ENCODE results near the gene ADGRL3.

Gene ADGRL3

DNA sequence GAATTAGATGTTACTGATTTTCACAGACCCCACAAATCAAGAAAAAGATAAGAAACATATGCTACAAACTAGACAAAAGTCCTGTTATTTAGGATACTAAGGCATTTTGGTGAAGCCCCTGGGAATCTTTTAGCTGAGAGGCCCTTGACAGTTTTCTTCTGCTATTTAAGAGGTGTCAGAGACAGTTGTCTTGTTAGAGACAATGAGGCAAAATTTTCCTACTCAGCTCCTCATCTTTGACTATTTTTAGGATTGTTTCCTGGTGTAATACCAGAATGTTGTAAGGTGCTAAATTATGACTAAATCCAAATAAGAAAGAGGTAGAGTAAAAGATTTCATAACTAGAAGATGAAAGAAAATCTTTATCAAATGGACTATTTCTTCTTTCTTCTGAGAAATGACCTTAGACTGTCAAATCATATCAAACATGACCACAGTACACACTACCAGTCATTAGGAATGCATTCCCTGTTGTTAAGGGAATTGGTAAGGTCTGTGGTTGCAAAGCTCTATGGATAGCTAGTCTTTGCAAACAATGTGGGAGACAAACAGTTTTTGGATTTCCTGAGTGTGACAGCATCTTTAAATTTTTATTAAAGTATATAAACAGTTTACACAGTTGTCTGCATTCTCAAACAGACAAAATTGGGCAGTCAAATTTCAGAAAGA is 926.1 kb downstream of the ADGRL3 start:
- ATAC-seq: peak; percentile 74
- no peak for TF ChIP-seq BACH2 (CRISPR knock-in tag; IDR thresholded peaks at IDR 0.05; ENCODE audit: borderline replicate concordance)
- TF ChIP-seq GLIS3 (CRISPR knock-in tag; IDR thresholded peaks at IDR 0.05): no peak
- no peak for TF ChIP-seq TOX (CRISPR knock-in tag; IDR thresholded peaks at IDR 0.05; ENCODE audit: borderline replicate concordance)
- TF ChIP-seq TCF4 (CRISPR knock-in tag; IDR thresholded peaks at IDR 0.05; ENCODE audit: borderline replicate concordance): no peak
- no peak for TF ChIP-seq ZNF8 (CRISPR knock-in tag; IDR thresholded peaks at IDR 0.05)
- TF ChIP-seq, protein P1, sequence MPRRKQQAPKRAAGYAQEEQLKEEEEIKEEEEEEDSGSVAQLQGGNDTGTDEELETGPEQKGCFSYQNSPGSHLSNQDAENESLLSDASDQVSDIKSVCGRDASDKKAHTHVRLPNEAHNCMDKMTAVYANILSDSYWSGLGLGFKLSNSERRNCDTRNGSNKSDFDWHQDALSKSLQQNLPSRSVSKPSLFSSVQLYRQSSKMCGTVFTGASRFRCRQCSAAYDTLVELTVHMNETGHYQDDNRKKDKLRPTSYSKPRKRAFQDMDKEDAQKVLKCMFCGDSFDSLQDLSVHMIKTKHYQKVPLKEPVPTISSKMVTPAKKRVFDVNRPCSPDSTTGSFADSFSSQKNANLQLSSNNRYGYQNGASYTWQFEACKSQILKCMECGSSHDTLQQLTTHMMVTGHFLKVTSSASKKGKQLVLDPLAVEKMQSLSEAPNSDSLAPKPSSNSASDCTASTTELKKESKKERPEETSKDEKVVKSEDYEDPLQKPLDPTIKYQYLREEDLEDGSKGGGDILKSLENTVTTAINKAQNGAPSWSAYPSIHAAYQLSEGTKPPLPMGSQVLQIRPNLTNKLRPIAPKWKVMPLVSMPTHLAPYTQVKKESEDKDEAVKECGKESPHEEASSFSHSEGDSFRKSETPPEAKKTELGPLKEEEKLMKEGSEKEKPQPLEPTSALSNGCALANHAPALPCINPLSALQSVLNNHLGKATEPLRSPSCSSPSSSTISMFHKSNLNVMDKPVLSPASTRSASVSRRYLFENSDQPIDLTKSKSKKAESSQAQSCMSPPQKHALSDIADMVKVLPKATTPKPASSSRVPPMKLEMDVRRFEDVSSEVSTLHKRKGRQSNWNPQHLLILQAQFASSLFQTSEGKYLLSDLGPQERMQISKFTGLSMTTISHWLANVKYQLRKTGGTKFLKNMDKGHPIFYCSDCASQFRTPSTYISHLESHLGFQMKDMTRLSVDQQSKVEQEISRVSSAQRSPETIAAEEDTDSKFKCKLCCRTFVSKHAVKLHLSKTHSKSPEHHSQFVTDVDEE (CRISPR knock-in tag; IDR thresholded peaks at IDR 0.05): no peak
- no peak for TF ChIP-seq CSDC2 (CRISPR knock-in tag; IDR thresholded peaks at IDR 0.05)
- TF ChIP-seq ISL1 (CRISPR knock-in tag; IDR thresholded peaks at IDR 0.05): no peak
- TF ChIP-seq PPARA (CRISPR knock-in tag; IDR thresholded peaks at IDR 0.05; ENCODE audit: borderline replicate concordance): no peak
- no peak for TF ChIP-seq RARB (CRISPR knock-in tag; IDR thresholded peaks at IDR 0.05)
- TF ChIP-seq ESRRG (CRISPR knock-in tag; IDR thresholded peaks at IDR 0.05): no peak
- TF ChIP-seq, protein P2, sequence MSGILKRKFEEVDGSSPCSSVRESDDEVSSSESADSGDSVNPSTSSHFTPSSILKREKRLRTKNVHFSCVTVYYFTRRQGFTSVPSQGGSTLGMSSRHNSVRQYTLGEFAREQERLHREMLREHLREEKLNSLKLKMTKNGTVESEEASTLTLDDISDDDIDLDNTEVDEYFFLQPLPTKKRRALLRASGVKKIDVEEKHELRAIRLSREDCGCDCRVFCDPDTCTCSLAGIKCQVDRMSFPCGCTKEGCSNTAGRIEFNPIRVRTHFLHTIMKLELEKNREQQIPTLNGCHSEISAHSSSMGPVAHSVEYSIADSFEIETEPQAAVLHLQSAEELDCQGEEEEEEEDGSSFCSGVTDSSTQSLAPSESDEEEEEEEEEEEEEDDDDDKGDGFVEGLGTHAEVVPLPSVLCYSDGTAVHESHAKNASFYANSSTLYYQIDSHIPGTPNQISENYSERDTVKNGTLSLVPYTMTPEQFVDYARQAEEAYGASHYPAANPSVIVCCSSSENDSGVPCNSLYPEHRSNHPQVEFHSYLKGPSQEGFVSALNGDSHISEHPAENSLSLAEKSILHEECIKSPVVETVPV (CRISPR knock-in tag; IDR thresholded peaks at IDR 0.05): no peak
- TF ChIP-seq SNAI2 (CRISPR knock-in tag; IDR thresholded peaks at IDR 0.05): no peak
- TF ChIP-seq, protein P3, sequence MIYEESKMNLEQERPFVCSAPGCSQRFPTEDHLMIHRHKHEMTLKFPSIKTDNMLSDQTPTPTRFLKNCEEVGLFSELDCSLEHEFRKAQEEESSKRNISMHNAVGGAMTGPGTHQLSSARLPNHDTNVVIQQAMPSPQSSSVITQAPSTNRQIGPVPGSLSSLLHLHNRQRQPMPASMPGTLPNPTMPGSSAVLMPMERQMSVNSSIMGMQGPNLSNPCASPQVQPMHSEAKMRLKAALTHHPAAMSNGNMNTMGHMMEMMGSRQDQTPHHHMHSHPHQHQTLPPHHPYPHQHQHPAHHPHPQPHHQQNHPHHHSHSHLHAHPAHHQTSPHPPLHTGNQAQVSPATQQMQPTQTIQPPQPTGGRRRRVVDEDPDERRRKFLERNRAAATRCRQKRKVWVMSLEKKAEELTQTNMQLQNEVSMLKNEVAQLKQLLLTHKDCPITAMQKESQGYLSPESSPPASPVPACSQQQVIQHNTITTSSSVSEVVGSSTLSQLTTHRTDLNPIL (CRISPR knock-in tag; IDR thresholded peaks at IDR 0.05; ENCODE audit: low read depth): no peak
- TF ChIP-seq, protein P4, sequence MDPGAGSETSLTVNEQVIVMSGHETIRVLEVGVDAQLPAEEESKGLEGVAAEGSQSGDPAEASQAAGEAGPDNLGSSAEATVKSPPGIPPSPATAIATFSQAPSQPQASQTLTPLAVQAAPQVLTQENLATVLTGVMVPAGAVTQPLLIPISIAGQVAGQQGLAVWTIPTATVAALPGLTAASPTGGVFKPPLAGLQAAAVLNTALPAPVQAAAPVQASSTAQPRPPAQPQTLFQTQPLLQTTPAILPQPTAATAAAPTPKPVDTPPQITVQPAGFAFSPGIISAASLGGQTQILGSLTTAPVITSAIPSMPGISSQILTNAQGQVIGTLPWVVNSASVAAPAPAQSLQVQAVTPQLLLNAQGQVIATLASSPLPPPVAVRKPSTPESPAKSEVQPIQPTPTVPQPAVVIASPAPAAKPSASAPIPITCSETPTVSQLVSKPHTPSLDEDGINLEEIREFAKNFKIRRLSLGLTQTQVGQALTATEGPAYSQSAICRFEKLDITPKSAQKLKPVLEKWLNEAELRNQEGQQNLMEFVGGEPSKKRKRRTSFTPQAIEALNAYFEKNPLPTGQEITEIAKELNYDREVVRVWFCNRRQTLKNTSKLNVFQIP (CRISPR knock-in tag; IDR thresholded peaks at IDR 0.05; ENCODE audit: borderline replicate concordance, low read depth): no peak
- no peak for TF ChIP-seq ZFP3 (CRISPR knock-in tag; IDR thresholded peaks at IDR 0.05)
- TF ChIP-seq ZFP30 (CRISPR knock-in tag; IDR thresholded peaks at IDR 0.05): no peak
